ENCODE data around the gene ARHGDIG.

- TF ChIP-seq CTCF (conservative IDR thresholded peaks at IDR 0.05) = no peak
- no peak for TF ChIP-seq ZFX (IDR thresholded peaks at IDR 0.05)
Measured at GRCh38 chr16:275041-275641, 5.2 kb upstream of the ARHGDIG start.
